ENCODE data around the gene MS4A6A.

Gene MS4A6A

GRCh38 chr11:60127311-60127811 lies 55.5 kb downstream of the MS4A6A start:
- DNase-seq: no peak

- DNase-seq: no peak
These were observed 56.8 kb downstream of the MS4A6A start for GRCh38 chr11:60125956-60126585.

- no peak for DNase-seq
These were observed 58.0 kb downstream of the MS4A6A start for GRCh38 chr11:60124802-60125432.
